ENCODE results near the gene PTGS2.
A peak's percentile ranks its signal among the peaks of the same experiment; 100 is the strongest.

The PTGS2 gene

DNA sequence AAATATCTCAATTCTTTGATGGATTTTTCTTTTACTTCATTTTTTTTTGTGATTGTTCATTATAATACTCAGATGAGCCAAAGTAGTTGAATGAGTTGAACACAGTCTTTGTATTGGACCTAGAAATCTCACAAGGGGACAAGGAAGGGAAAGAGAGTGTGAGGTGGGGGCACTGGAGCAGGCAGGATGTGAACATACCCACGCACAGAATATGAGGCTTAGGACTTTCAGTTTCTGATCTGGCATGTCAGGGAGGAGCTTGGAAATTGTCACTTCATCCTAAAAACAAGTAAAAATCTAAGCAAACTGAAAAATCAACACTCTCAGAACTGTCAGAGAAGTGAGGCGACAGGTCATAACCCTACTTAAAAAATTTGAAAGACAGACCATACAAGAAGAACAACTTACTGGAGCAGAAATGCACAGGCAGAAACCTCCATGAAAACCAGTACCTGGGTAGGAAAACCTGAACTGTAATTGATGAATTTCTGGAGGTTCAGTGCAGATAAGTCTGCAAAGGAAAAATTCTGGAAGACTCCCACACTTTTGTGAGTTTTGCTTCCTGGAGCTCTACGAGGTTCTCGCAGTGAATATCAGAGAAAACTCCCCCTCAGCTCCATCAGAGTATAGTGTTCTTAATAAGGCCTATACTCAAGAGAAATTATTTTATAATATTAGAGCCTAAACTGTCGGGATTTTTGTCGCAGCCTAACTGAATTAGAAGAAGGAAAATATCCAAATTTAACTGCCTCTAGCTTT is 3.6 kb upstream of the PTGS2 start:
- DNase-seq (ENCODE audit: extremely low read depth, insufficient read length): peak; percentile 27
- H3K4me3 ChIP-seq (replicated peaks; ENCODE audit: low read depth, low read length): no peak overlapping the region
- TF ChIP-seq, protein P1, sequence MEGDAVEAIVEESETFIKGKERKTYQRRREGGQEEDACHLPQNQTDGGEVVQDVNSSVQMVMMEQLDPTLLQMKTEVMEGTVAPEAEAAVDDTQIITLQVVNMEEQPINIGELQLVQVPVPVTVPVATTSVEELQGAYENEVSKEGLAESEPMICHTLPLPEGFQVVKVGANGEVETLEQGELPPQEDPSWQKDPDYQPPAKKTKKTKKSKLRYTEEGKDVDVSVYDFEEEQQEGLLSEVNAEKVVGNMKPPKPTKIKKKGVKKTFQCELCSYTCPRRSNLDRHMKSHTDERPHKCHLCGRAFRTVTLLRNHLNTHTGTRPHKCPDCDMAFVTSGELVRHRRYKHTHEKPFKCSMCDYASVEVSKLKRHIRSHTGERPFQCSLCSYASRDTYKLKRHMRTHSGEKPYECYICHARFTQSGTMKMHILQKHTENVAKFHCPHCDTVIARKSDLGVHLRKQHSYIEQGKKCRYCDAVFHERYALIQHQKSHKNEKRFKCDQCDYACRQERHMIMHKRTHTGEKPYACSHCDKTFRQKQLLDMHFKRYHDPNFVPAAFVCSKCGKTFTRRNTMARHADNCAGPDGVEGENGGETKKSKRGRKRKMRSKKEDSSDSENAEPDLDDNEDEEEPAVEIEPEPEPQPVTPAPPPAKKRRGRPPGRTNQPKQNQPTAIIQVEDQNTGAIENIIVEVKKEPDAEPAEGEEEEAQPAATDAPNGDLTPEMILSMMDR (IDR thresholded peaks at IDR 0.05; ENCODE audit: insufficient read depth, low read length, poor library complexity, severe bottlenecking): no peak
- H3K36me3 ChIP-seq (ENCODE audit: control insufficient read depth, insufficient read depth, low read length): no peaks in the 10 kb centered on the region
- no peaks in the 10 kb centered on the region for H3K27me3 ChIP-seq (replicated peaks; ENCODE audit: control insufficient read depth, insufficient read depth, low read length)

DNA sequence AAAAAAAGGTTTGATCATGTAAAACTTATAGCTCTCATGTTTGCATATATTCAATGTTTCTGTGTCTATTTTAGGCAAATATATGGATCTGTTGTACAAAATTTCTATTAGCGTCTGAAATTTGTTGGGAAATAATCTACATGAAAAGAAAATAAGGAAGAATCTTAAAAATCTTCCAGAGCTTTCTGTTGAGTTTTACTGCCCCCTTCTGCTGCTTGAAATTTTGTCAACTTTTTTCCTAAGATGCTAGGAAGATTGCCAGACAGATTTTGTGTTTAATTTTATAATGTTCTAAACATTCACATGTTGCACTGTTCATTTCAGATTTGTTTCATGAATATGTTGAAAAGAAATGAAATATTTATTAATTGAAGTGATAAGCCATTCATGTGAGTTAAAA is 2.5 kb upstream of the PTGS2 start:
- TF ChIP-seq, protein P1 (IDR thresholded peaks at IDR 0.05; ENCODE audit: insufficient read depth, low read length, poor library complexity, severe bottlenecking): no peak
- Histone ChIP-seq H3K36me3 (ENCODE audit: control insufficient read depth, insufficient read depth, low read length) (no peaks in the 10 kb centered on the region), H3K4me3 (replicated peaks; ENCODE audit: low read depth, low read length) (no peak overlapping the region), H3K27me3 (replicated peaks; ENCODE audit: control insufficient read depth, insufficient read depth, low read length) (no peaks in the 10 kb centered on the region)
- no peak for DNase-seq (ENCODE audit: extremely low read depth, insufficient read length)

DNA sequence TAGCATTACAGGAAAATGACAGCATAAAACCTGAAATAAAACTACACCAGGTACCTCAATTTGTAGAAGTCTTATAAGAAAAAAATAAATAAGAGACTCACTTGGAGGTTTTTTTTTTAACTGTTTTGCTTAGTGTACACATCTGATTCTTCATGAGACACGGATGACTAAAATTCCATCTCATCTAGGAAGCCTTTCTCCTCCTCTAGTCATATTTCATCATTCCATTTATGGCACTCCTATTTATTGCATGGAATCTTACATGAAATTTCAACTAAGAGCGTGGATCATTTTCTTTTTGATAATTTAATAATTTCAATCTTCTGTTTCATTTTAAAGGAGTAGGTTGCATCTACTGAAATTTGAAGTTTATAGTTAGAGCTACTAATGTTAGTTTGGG is 1.6 kb upstream of the PTGS2 start:
- DNase-seq (ENCODE audit: extremely low read depth, insufficient read length): no peak
- Histone ChIP-seq H3K4me3 (replicated peaks; ENCODE audit: low read depth, low read length) (no peak overlapping the region), H3K27me3 (replicated peaks; ENCODE audit: control insufficient read depth, insufficient read depth, low read length) (no peaks in the 10 kb centered on the region), H3K36me3 (ENCODE audit: control insufficient read depth, insufficient read depth, low read length) (no peaks in the 10 kb centered on the region; the same call in 1 of the 2 replicates)
- TF ChIP-seq, protein P1 (IDR thresholded peaks at IDR 0.05; ENCODE audit: insufficient read depth, low read length, poor library complexity, severe bottlenecking): no peak

DNA sequence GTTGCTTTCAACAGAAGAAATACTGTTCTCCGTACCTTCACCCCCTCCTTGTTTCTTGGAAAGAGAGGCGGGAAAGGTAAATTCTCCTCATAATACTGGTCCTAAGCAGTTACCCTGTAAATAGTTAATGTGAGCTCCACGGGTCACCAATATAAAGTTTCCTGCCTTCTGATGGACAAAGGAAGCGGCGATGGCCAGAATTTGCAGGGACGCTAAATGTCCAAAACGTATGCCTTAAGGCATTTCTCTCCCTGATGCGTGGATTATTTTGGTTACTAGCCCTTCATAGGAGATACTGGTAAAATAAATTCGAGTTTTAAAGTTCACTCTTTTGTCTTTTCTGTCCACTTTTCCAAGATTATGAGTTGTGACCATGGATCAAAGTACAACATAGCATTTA is 898 bp upstream of the PTGS2 start:
- Histone ChIP-seq H3K27me3 (replicated peaks; ENCODE audit: control insufficient read depth, insufficient read depth, low read length) (no peaks in the 10 kb centered on the region), H3K36me3 (ENCODE audit: control insufficient read depth, insufficient read depth, low read length) (no peaks in the 10 kb centered on the region; the same call in 1 of the 2 replicates), H3K4me3 (replicated peaks; ENCODE audit: low read depth, low read length) (peak overlapping the region; percentile 74)
- DNase-seq (ENCODE audit: extremely low read depth, insufficient read length): no peak
- TF ChIP-seq, protein P1 (IDR thresholded peaks at IDR 0.05; ENCODE audit: insufficient read depth, low read length, poor library complexity, severe bottlenecking): no peak

DNA sequence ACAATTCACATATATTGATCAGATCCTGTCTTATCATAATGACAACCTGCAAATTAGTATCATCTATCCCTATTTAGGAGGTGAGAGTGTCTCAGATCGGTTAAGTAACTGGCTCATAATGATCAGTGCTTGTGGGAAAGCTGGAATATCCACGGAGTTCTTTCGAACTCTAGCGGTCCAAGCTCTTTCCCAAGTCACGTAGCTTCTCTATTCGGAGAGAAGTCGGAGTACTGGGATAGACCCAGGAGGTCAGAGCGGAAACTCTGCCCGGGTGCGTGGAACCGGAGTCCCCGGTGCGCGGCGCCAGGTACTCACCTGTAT is 339 bp downstream of the PTGS2 start:
- TF ChIP-seq, protein P1 (IDR thresholded peaks at IDR 0.05; ENCODE audit: insufficient read depth, low read length, poor library complexity, severe bottlenecking): no peak
- DNase-seq (ENCODE audit: extremely low read depth, insufficient read length): no peak
- H3K27me3 ChIP-seq (replicated peaks; ENCODE audit: control insufficient read depth, insufficient read depth, low read length): no peaks in the 10 kb centered on the region
- H3K4me3 ChIP-seq (replicated peaks; ENCODE audit: low read depth, low read length): peak overlapping the region; percentile 74
- no peaks in the 10 kb centered on the region; the same call in 1 of the 2 replicates for H3K36me3 ChIP-seq (ENCODE audit: control insufficient read depth, insufficient read depth, low read length)
